ENCODE data around the gene EPB41L4A.
A peak's percentile ranks its signal among the peaks of the same experiment; 100 is the strongest.

- TF ChIP-seq CTCF (optimal IDR thresholded peaks at IDR 0.05 in 1 of 3, IDR thresholded peaks at IDR 0.05 in 1 of 3, conservative IDR thresholded peaks at IDR 0.05 in 1 of 3; ENCODE audit: extremely low read depth in 1 of 3, insufficient read depth in 2 of 3, low read length in 3 of 3) (peak in 1 of 3 experiments; percentile 35), EZH2 (IDR thresholded peaks at IDR 0.05; ENCODE audit: low read length) (no peak)
These were observed 179.1 kb downstream of the EPB41L4A start for GRCh38 chr5:112239996-112240395.

All from keratinocyte (primary cell).